ENCODE measurements around the gene DNAH9. TPM values are rescaled to one million over a fixed set of nuclear protein-coding genes. Genes with fewer than 3 reads are reported as not detected.

Gene DNAH9
- total and polyA plus RNA-seq, 2 of the 8 experiments (the other 6 are each of a cell fraction or from before 2014, with no cell fraction given), result 0.21 to 0.86 TPM

- TF ChIP-seq GTF2F1 (IDR thresholded peaks at IDR 0.05; ENCODE audit: borderline replicate concordance, low read depth, low read length) (no peak), PHF8 (conservative IDR thresholded peaks at IDR 0.05; ENCODE audit: low read depth, low read length) (no peak), JUN (IDR thresholded peaks at IDR 0.05; ENCODE audit: low read depth, low read length) (no peak), RNF2 (IDR thresholded peaks at IDR 0.05; ENCODE audit: borderline replicate concordance, low read depth, low read length, missing control alignments, poor library complexity, severe bottlenecking) (no peak), KDM5A (IDR thresholded peaks at IDR 0.05; ENCODE audit: low read length) (no peak), SRF (IDR thresholded peaks at IDR 0.05; ENCODE audit: low read depth, low read length) (no peak), TAF1 (IDR thresholded peaks at IDR 0.05; ENCODE audit: low read depth, low read length) (no peak), RAD21 (IDR thresholded peaks at IDR 0.05 in 1 of 2, conservative IDR thresholded peaks at IDR 0.05 in 1 of 2; ENCODE audit: low read depth in 2 of 2, low read length in 2 of 2) (no peak), JUND (IDR thresholded peaks at IDR 0.05; ENCODE audit: low read length) (no peak)
- TF ChIP-seq, protein P1, sequence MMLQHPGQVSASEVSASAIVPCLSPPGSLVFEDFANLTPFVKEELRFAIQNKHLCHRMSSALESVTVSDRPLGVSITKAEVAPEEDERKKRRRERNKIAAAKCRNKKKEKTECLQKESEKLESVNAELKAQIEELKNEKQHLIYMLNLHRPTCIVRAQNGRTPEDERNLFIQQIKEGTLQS (IDR thresholded peaks at IDR 0.05; ENCODE audit: insufficient read depth, low read depth, low read length), result no peak
Observed at GRCh38 chr17:11555530-11555929, 42.7 kb upstream of the DNAH9 start (continued).

Measured in H1 (cell line).